Measurements from ENCODE around the gene ARNT2. TPM values are rescaled to one million over a fixed set of nuclear protein-coding genes. Genes with fewer than 3 reads are reported as not detected.

The ARNT2 gene
- total RNA-seq, 1 experiment from 2014 or later = 16.8 TPM

- no peaks in the 10 kb centered on the region for H3K36me3 ChIP-seq (ENCODE audit: control insufficient read depth, insufficient read depth, low read length)
- no peak overlapping the region for H3K27ac ChIP-seq (ENCODE audit: low read length)
- no TSS peak for BruUV-seq (replicated peaks)
- peaks cover 18% of the 10 kb centered on the region for H3K27me3 ChIP-seq (ENCODE audit: control insufficient read depth, insufficient read depth, low read length)
- no peak for DNase-seq (ENCODE audit: low read depth, low spot score)
- ChIA-PET CTCF (no interaction called here), POLR2A (no interaction called here)
- H3K9me3 ChIP-seq (ENCODE audit: control insufficient read depth, insufficient read depth, low read depth, low read length) = no peaks in the 10 kb centered on the region
- TF ChIP-seq POLR2AphosphoS5 (IDR thresholded peaks at IDR 0.05; ENCODE audit: low read depth, low read length) = no peak
- no peak for TF ChIP-seq SIN3A (IDR thresholded peaks at IDR 0.05; ENCODE audit: borderline replicate concordance, insufficient read depth, low read depth, low read length)
- TF ChIP-seq, protein P1, sequence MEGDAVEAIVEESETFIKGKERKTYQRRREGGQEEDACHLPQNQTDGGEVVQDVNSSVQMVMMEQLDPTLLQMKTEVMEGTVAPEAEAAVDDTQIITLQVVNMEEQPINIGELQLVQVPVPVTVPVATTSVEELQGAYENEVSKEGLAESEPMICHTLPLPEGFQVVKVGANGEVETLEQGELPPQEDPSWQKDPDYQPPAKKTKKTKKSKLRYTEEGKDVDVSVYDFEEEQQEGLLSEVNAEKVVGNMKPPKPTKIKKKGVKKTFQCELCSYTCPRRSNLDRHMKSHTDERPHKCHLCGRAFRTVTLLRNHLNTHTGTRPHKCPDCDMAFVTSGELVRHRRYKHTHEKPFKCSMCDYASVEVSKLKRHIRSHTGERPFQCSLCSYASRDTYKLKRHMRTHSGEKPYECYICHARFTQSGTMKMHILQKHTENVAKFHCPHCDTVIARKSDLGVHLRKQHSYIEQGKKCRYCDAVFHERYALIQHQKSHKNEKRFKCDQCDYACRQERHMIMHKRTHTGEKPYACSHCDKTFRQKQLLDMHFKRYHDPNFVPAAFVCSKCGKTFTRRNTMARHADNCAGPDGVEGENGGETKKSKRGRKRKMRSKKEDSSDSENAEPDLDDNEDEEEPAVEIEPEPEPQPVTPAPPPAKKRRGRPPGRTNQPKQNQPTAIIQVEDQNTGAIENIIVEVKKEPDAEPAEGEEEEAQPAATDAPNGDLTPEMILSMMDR (IDR thresholded peaks at IDR 0.05) = no peak
- in situ Hi-C loops (cut with HindIII; ENCODE audit: low pct_unique_long_range_greater_than_20kb, low sequenced_read_pairs) = no loop called here
- intact Hi-C loops (cut with micrococcal nuclease; ENCODE audit: unreplicated experiment) = no loop called here
- no peak overlapping the region for H3K4me3 ChIP-seq (ENCODE audit: low read depth in 2 of 2, low read length in 2 of 2)
- no peak for ATAC-seq
- H3K4me1 ChIP-seq (ENCODE audit: control insufficient read depth, insufficient read depth, low read length) = no peaks in the 10 kb centered on the region
Observed at GRCh38 chr15:80396096-80396495, 8.1 kb upstream of the ARNT2 start.

GRCh38 chr15:80399508-80399907, 4.7 kb upstream of the ARNT2 start:
- H3K27me3 ChIP-seq (ENCODE audit: control insufficient read depth, insufficient read depth, low read length) = peaks cover 25% of the 10 kb centered on the region
- no peaks in the 10 kb centered on the region for H3K9me3 ChIP-seq (ENCODE audit: control insufficient read depth, insufficient read depth, low read depth, low read length)
- in situ Hi-C loops (cut with HindIII; ENCODE audit: low pct_unique_long_range_greater_than_20kb, low sequenced_read_pairs) = no loop called here
- H3K4me1 ChIP-seq (ENCODE audit: control insufficient read depth, insufficient read depth, low read length) = no peaks in the 10 kb centered on the region
- DNase-seq (ENCODE audit: low read depth, low spot score) = no peak
- BruUV-seq (replicated peaks) = no TSS peak
- no peaks in the 10 kb centered on the region for H3K36me3 ChIP-seq (ENCODE audit: control insufficient read depth, insufficient read depth, low read length)
- no peak overlapping the region for H3K27ac ChIP-seq (ENCODE audit: low read length)
- POLR2A ChIA-PET = no interaction called here
- intact Hi-C loops (cut with micrococcal nuclease; ENCODE audit: unreplicated experiment) = no loop called here
- TF ChIP-seq, protein P2, sequence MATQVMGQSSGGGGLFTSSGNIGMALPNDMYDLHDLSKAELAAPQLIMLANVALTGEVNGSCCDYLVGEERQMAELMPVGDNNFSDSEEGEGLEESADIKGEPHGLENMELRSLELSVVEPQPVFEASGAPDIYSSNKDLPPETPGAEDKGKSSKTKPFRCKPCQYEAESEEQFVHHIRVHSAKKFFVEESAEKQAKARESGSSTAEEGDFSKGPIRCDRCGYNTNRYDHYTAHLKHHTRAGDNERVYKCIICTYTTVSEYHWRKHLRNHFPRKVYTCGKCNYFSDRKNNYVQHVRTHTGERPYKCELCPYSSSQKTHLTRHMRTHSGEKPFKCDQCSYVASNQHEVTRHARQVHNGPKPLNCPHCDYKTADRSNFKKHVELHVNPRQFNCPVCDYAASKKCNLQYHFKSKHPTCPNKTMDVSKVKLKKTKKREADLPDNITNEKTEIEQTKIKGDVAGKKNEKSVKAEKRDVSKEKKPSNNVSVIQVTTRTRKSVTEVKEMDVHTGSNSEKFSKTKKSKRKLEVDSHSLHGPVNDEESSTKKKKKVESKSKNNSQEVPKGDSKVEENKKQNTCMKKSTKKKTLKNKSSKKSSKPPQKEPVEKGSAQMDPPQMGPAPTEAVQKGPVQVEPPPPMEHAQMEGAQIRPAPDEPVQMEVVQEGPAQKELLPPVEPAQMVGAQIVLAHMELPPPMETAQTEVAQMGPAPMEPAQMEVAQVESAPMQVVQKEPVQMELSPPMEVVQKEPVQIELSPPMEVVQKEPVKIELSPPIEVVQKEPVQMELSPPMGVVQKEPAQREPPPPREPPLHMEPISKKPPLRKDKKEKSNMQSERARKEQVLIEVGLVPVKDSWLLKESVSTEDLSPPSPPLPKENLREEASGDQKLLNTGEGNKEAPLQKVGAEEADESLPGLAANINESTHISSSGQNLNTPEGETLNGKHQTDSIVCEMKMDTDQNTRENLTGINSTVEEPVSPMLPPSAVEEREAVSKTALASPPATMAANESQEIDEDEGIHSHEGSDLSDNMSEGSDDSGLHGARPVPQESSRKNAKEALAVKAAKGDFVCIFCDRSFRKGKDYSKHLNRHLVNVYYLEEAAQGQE (IDR thresholded peaks at IDR 0.05; ENCODE audit: insufficient read depth in 1 of 2, low read depth in 2 of 2, low read length in 1 of 2) = no peak
- TF ChIP-seq POLR2AphosphoS5 (IDR thresholded peaks at IDR 0.05; ENCODE audit: low read depth, low read length) = no peak
- TF ChIP-seq TCF7L2 (IDR thresholded peaks at IDR 0.05; ENCODE audit: low read depth, low read length) = no peak
- no peak for TF ChIP-seq SIN3A (IDR thresholded peaks at IDR 0.05; ENCODE audit: borderline replicate concordance, insufficient read depth, low read depth, low read length)
- TF ChIP-seq, protein P1 (IDR thresholded peaks at IDR 0.05) = no peak
- H3K4me3 ChIP-seq (ENCODE audit: low read depth in 2 of 2, low read length in 2 of 2) = no peak overlapping the region
- no peak for ATAC-seq
- CTCF ChIA-PET = no interaction called here
